Measurements from ENCODE around the gene MED4. TPM values are rescaled to one million over a fixed set of nuclear protein-coding genes. Genes with fewer than 3 reads are reported as not detected.

MED4 gene
- total RNA-seq, 1 experiment from 2014 or later, result 18.0 TPM

DNA sequence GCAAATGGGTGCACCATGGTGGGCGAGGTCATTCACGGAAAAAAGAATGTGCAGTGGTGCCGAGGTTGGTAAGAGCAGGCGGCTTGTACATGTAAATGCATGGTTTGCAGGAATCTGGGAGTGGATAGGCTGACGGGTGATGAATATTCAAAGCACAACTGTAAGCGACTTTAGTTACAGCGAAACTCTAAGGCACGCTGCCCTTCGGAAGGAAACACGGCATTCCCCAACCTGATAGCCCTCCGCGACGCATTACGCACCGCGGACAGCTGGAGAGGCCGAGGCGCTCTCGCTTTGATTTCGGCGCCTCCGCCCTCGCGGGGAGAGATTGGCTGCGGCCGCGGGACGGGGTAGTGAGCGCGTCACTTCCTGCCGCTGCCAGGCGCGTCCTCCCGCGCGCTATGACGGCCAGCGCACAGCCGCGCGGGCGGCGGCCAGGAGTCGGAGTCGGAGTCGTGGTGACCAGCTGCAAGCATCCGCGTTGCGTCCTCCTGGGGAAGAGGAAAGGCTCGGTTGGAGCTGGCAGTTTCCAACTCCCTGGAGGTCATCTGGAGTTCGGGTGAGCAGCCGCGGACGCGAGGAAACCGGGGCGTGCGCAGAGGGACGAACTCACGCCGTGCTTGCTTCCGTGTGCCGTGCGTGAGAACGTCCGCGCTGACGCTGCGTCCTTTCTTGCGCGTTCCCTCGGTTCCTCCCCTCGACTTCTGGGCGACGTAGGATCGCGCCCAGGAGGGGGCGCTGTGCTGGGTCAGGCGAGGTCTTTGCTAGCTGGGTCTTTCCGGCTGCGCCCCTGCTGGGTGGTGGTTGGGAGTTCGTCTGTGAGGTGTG is 57.3 kb downstream of the MED4 start, which contains the start of gene NUDT15:
Gene NUDT15 (plus strand): TSS at position 381 of the 828 bp plus-strand sequence. CDS start 21 bp downstream, at position 402.
- DNase-seq (ENCODE audit: low read depth), result peak; percentile 95

DNA sequence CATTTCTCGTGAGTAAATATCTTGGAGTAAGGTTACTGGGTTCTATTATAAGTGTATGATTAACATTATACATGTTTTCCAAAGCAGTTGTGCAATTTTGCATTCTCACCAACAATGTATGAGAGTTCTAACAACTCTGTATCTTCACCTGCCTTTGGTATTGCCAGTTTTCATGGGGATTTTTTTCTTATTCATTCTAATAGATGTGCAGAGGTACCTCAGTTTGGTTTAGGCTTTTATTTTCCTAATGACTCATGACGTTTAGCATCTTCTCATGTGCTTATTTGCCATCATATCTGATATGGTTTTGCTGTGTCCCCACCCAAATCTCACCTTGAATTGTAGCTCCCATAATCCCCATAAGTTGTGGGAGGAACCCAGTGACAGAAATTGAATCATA is 65.0 kb downstream of the MED4 start:
- no peak for DNase-seq (ENCODE audit: low read depth)

DNA sequence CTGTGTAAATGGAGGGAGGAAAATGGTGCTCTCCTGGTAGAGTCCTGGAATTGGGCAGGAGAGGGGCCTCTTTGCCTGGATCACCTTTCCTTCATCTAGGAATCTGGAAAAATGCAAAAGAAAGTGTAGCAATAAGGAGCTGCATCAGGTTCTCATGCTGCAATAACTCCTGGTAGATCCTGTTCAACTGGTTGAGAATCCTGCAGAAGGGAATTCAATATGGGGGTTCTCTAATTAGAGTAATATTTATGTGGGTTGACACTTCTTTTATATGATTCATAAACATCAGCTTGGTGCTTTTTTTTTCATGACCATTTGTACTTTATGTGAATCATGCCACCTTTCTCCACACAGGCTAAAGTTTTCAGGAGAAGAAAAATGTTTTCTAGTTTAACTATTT is 66.8 kb downstream of the MED4 start:
- DNase-seq (ENCODE audit: low read depth), result no peak

Other genes starting within 250 kb of the MED4 start
- 46.2 and 54.4 TPM in 2 replicates for gene SUCLA2, start 93.8 kb downstream of the MED4 start, total RNA-seq (2014; rRNA removed; shearing (Covaris generic))
- gene NUDT15, start 57.4 kb downstream of the MED4 start, total RNA-seq (2014; rRNA removed; shearing (Covaris generic)), result 42.1 and 56.9 TPM in 2 replicates
- gene ITM2B, start 138.1 kb upstream of the MED4 start, total RNA-seq (2014; rRNA removed; shearing (Covaris generic)), result 50.7 and 58.0 TPM in 2 replicates
- gene RB1, start 208.6 kb upstream of the MED4 start, total RNA-seq (2014; rRNA removed; shearing (Covaris generic)), result 26.6 and 28.1 TPM in 2 replicates

All from Daoy (cell line).